ENCODE results near the gene PML. TPM values are rescaled to one million over a fixed set of nuclear protein-coding genes. Genes with fewer than 3 reads are reported as not detected.

Gene PML
- total and polyA plus RNA-seq, 10 donors: 17.5 to 127 (median 83.1) TPM

DNA sequence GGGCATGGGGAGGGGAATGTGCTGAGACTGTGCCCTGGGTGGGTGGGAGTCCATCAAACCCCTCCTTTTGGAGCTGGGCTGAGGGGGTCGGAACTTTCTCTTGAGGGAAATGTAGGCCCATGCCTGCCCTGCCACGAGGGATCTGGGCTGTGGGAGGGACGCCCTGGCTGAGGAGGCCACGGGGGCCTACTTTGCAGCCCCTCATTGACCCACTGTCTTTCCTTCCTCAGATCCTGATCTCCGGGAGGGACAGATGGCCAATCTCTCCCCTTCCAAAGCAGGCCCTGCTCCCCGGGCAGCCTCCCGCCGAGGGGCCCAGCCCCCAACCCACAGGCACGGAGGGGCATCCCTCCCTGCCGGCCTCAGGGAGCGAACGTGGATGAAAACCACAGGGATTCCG lies 42.9 kb upstream of the PML start:
- intact Hi-C loops (cut with DNase I; ENCODE audit: low total_unique reads): no loop called here
- Histone ChIP-seq H3K36me3 (no peaks in the 10 kb centered on the region), H3K4me3 (no peak overlapping the region), H3K27me3 (replicated peaks in 1 of 7) (no peaks in the 10 kb centered on the region), H3K9me3 (no peaks in the 10 kb centered on the region), H3K4me1 (peaks cover 6 to 49% (median 32%) of the 10 kb centered on the region in 6 donors), H3K27ac (peak overlapping the region; percentile 61 to 92 (median 85))
- TF ChIP-seq POLR2A (IDR thresholded peaks at IDR 0.05): no peak
- no peak for TF ChIP-seq POLR2AphosphoS5 (IDR thresholded peaks at IDR 0.05)
- TF ChIP-seq, protein P1, sequence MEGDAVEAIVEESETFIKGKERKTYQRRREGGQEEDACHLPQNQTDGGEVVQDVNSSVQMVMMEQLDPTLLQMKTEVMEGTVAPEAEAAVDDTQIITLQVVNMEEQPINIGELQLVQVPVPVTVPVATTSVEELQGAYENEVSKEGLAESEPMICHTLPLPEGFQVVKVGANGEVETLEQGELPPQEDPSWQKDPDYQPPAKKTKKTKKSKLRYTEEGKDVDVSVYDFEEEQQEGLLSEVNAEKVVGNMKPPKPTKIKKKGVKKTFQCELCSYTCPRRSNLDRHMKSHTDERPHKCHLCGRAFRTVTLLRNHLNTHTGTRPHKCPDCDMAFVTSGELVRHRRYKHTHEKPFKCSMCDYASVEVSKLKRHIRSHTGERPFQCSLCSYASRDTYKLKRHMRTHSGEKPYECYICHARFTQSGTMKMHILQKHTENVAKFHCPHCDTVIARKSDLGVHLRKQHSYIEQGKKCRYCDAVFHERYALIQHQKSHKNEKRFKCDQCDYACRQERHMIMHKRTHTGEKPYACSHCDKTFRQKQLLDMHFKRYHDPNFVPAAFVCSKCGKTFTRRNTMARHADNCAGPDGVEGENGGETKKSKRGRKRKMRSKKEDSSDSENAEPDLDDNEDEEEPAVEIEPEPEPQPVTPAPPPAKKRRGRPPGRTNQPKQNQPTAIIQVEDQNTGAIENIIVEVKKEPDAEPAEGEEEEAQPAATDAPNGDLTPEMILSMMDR (IDR thresholded peaks at IDR 0.05 in 8 of 11, conservative IDR thresholded peaks at IDR 0.05 in 3 of 11): no peak
- peak; percentile 63 for DNase-seq
- 34 to 47% (median 37%) methylated on average over 12 to 13 of the region's 13 CpGs for WGBS, 5 donors

GRCh38 chr15:73952171-73952912 lies 42.2 kb upstream of the PML start:
- H3K4me3 ChIP-seq: no peak overlapping the region
- H3K9me3 ChIP-seq: no peaks in the 10 kb centered on the region
- H3K4me1 ChIP-seq: peaks cover 6 to 53% (median 35%) of the 10 kb centered on the region in 6 donors
- TF ChIP-seq POLR2A (IDR thresholded peaks at IDR 0.05) (no peak), POLR2AphosphoS5 (IDR thresholded peaks at IDR 0.05) (no peak)
- TF ChIP-seq, protein P1 (IDR thresholded peaks at IDR 0.05 in 8 of 11, conservative IDR thresholded peaks at IDR 0.05 in 3 of 11): no peak
- peak; percentile 70 for DNase-seq
- no peaks in the 10 kb centered on the region for H3K36me3 ChIP-seq
- intact Hi-C loops (cut with DNase I; ENCODE audit: low total_unique reads): no loop called here
- H3K27me3 ChIP-seq (replicated peaks in 1 of 7): no peaks in the 10 kb centered on the region
- WGBS, 5 donors: 76 to 92% (median 86%) methylated on average over 21 of the region's 21 CpGs
- H3K27ac ChIP-seq: peak overlapping the region; percentile 61 to 92 (median 85)

- peak overlapping the region in 6 of 8 donors; percentile 83 to 92 (median 86) for H3K27ac ChIP-seq
- H3K27me3 ChIP-seq (replicated peaks in 1 of 7): no peaks in the 10 kb centered on the region
- no peak for TF ChIP-seq POLR2A (IDR thresholded peaks at IDR 0.05)
- TF ChIP-seq, protein P1 (IDR thresholded peaks at IDR 0.05 in 8 of 11, conservative IDR thresholded peaks at IDR 0.05 in 3 of 11): no peak
- H3K4me1 ChIP-seq: peaks cover 6 to 53% (median 35%) of the 10 kb centered on the region in 6 donors
- H3K36me3 ChIP-seq: no peaks in the 10 kb centered on the region
- no peak overlapping the region for H3K4me3 ChIP-seq
- H3K9me3 ChIP-seq: no peaks in the 10 kb centered on the region
- DNase-seq: peak; percentile 67
- intact Hi-C loops (cut with DNase I; ENCODE audit: low total_unique reads): no loop called here
- 78 to 86% (median 83%) methylated on average over 6 to 10 of the region's 10 CpGs for WGBS, 5 donors
These were observed 41.4 kb upstream of the PML start for GRCh38 chr15:73952913-73953750.
